Measurements from ENCODE around the gene TIE1. TPM values are rescaled to one million over a fixed set of nuclear protein-coding genes. Genes with fewer than 3 reads are reported as not detected.

TIE1 gene
- total RNA-seq, 1 experiment from 2014 or later: 1.2 TPM

DNA sequence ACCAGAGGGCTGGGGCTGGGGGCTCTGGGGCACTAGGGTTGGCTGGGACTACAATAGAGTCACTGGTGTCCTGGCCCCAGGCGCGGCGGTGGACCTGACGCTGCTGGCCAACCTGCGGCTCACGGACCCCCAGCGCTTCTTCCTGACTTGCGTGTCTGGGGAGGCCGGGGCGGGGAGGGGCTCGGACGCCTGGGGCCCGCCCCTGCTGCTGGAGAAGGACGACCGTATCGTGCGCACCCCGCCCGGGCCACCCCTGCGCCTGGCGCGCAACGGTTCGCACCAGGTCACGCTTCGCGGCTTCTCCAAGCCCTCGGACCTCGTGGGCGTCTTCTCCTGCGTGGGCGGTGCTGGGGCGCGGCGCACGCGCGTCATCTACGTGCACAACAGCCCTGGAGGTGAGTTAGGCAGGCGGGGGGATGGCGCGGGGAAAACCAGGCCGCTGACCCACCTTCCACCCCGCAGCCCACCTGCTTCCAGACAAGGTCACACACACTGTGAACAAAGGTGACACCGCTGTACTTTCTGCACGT lies 4.1 kb downstream of the TIE1 start:
- H3K18ac ChIP-seq (ENCODE audit: insufficient read length, low read depth, low read length): no peak overlapping the region
- no peak overlapping the region for H2BK15ac ChIP-seq (ENCODE audit: low read depth, low read length)
- no peak overlapping the region for H4K8ac ChIP-seq (replicated peaks; ENCODE audit: insufficient read length, low read depth, low read length)
- no peak overlapping the region for H3K27ac Mint-ChIP-seq
- no peaks in the 10 kb centered on the region for H3K9me3 ChIP-seq (ENCODE audit: control insufficient read depth, low read depth, low read length)
- no peaks in the 10 kb centered on the region for H3K4me1 ChIP-seq (ENCODE audit: insufficient read depth, low read length)
- peaks cover 18 to 24% of the 10 kb centered on the region in 2 experiments for H3K4me1 Mint-ChIP-seq
- H2BK12ac ChIP-seq (ENCODE audit: insufficient read length, low read depth, low read length): no peak overlapping the region
- H3K9me3 Mint-ChIP-seq: no peaks in the 10 kb centered on the region
- no peaks in the 10 kb centered on the region for H3K27me3 ChIP-seq (ENCODE audit: insufficient read depth, low read length)
- no peak overlapping the region for H2AK5ac ChIP-seq (ENCODE audit: insufficient read length, low read length)
- H3K23ac ChIP-seq (ENCODE audit: insufficient read length, low read depth, low read length): no peak overlapping the region
- TF ChIP-seq, protein P1, sequence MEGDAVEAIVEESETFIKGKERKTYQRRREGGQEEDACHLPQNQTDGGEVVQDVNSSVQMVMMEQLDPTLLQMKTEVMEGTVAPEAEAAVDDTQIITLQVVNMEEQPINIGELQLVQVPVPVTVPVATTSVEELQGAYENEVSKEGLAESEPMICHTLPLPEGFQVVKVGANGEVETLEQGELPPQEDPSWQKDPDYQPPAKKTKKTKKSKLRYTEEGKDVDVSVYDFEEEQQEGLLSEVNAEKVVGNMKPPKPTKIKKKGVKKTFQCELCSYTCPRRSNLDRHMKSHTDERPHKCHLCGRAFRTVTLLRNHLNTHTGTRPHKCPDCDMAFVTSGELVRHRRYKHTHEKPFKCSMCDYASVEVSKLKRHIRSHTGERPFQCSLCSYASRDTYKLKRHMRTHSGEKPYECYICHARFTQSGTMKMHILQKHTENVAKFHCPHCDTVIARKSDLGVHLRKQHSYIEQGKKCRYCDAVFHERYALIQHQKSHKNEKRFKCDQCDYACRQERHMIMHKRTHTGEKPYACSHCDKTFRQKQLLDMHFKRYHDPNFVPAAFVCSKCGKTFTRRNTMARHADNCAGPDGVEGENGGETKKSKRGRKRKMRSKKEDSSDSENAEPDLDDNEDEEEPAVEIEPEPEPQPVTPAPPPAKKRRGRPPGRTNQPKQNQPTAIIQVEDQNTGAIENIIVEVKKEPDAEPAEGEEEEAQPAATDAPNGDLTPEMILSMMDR (conservative IDR thresholded peaks at IDR 0.05): no peak
- no peak overlapping the region for H3K9ac ChIP-seq (ENCODE audit: extremely low read depth, insufficient read length, low read length)
- H3K14ac ChIP-seq (ENCODE audit: insufficient read depth, low read length): no peak overlapping the region
- H3K4ac ChIP-seq (ENCODE audit: low read depth, low read length): no peak overlapping the region
- H3K27ac ChIP-seq (ENCODE audit: insufficient read length, low read depth, low read length): no peak overlapping the region
- no peak overlapping the region for H3T11ph ChIP-seq (ENCODE audit: low read length)
- H2BK120ac ChIP-seq (ENCODE audit: low read depth, low read length, poor library complexity, severe bottlenecking): no peak overlapping the region
- no peak for DNase-seq
- no peaks in the 10 kb centered on the region for H3K23me2 ChIP-seq (ENCODE audit: insufficient read length, low read depth, low read length, poor library complexity, severe bottlenecking)
- H2AFZ ChIP-seq (ENCODE audit: low read length): no peak overlapping the region
- H3K79me2 ChIP-seq (ENCODE audit: insufficient read depth, low read length): no peaks in the 10 kb centered on the region
- peaks cover 17% of the 10 kb centered on the region for H3K27me3 Mint-ChIP-seq (ENCODE audit: low read depth)
- no peak overlapping the region for H2BK5ac ChIP-seq (ENCODE audit: insufficient read length, low read length)
- no peak overlapping the region for H3K4me3 Mint-ChIP-seq
- no peak overlapping the region for H3K56ac ChIP-seq (ENCODE audit: insufficient read length, low read depth, low read length)
- WGBS (ENCODE audit: extremely low coverage, insufficient read length, low lambda C conversion rate): no CpG with 5 or more reads among the region's 46 CpGs
- no peak overlapping the region for H4K91ac ChIP-seq (ENCODE audit: insufficient read length, low read depth, low read length)
- no peak overlapping the region for H2BK20ac ChIP-seq (ENCODE audit: low read depth, low read length, poor library complexity, severe bottlenecking)
- H3K79me1 ChIP-seq (ENCODE audit: insufficient read depth, low read depth, low read length, poor library complexity, severe bottlenecking): no peaks in the 10 kb centered on the region
- H4K5ac ChIP-seq (ENCODE audit: insufficient read length, low read depth, low read length): no peak overlapping the region
- no peak overlapping the region for H3K4me2 ChIP-seq (ENCODE audit: insufficient read depth, insufficient read length, low read length)
- H3K36me3 Mint-ChIP-seq (ENCODE audit: insufficient read depth in 1 of 3, low read depth in 3 of 3): no peaks in the 10 kb centered on the region; a peak in 1 of 7 replicates
- no peaks in the 10 kb centered on the region for H4K20me1 ChIP-seq (ENCODE audit: control insufficient read depth, insufficient read depth, insufficient read length)
